SU-DHL-6 (cell line): ENCODE results near the gene GPX4.

Experiments
- H2AFZ ChIP-seq: fragments of 200-600 bp; sonication (generic); 2 replicates; pipeline ENCODE4 v1.6.1; 2014; ENCODE audit warnings: low read depth, mild to moderate bottlenecking, moderate library complexity, mixed read lengths, antibody characterized with exemption, low read length; ENCODE audit not compliant: severe bottlenecking
- H3F3A ChIP-seq: fragments of 200-600 bp; shearing (Covaris generic); 2 replicates; pipeline ENCODE4 v1.6.0; 2016; ENCODE audit warnings: antibody characterized with exemption, mild to moderate bottlenecking; ENCODE audit not compliant: insufficient read depth
- H3K27ac ChIP-seq: fragments of 200-600 bp; sonication (generic); 2 replicates; pipeline ENCODE4 v1.5.1; 2016; ENCODE audit warnings: low read depth, mild to moderate bottlenecking, low read length, moderate library complexity, mixed read lengths
- H3K27me3 ChIP-seq: fragments of 200-600 bp; sonication (generic), shearing (Covaris generic); 2 replicates; pipeline ENCODE4 v1.6.0; 2014; ENCODE audit warnings: mild to moderate bottlenecking, low read length
- H3K36me3 ChIP-seq: fragments of 200-600 bp; sonication (generic); 2 replicates; pipeline ENCODE4 v1.6.1; 2014; ENCODE audit warnings: mild to moderate bottlenecking, low read length, mixed read lengths
- H3K4me2 ChIP-seq: fragments of 300-600, 200-600 bp; shearing (Covaris generic), sonication (generic); 2 replicates; pipeline ENCODE4 v1.6.0; 2014; ENCODE audit warnings: low read length, low read depth, mild to moderate bottlenecking; ENCODE audit not compliant: poor library complexity, severe bottlenecking
- H3K4me3 ChIP-seq: fragments of 200-600 bp; sonication (generic); 2 replicates; pipeline ENCODE4 v1.5.1; 2014; ENCODE audit warnings: antibody characterized with exemption, low read length, mild to moderate bottlenecking, mixed read lengths; ENCODE audit not compliant: insufficient read depth, poor library complexity, severe bottlenecking
- H3K79me2 ChIP-seq: fragments of 200-600 bp; sonication (generic); 2 replicates; pipeline ENCODE4 v1.6.1; 2014; ENCODE audit warnings: mild to moderate bottlenecking, low read length, moderate library complexity; ENCODE audit not compliant: insufficient read depth
- H3K9ac ChIP-seq: fragments of 200-600 bp; sonication (generic); 2 replicates; pipeline ENCODE4 v1.7.0; 2014; ENCODE audit warnings: mild to moderate bottlenecking, low read length
- H3K9me2 ChIP-seq: fragments of 200-600 bp; sonication (generic); replicated peaks from 2 replicates; pipeline ENCODE4 v1.6.1; 2014; ENCODE audit warnings: low read length; ENCODE audit not compliant: insufficient read depth
- H3K9me3 ChIP-seq: fragments of 200-600 bp; sonication (generic); 2 replicates; pipeline ENCODE4 v1.6.1; 2014; ENCODE audit warnings: low read length, mixed read lengths; ENCODE audit not compliant: insufficient read depth
- H4K20me1 ChIP-seq: fragments of 200-600 bp; sonication (generic); 2 replicates; pipeline ENCODE4 v1.6.1; 2014; ENCODE audit warnings: low read depth, mild to moderate bottlenecking, antibody characterized with exemption, low read length, moderate library complexity, mixed read lengths
- EZH2phosphoT487 ChIP-seq: fragments of 200-600 bp; sonication (generic), shearing (Covaris generic); conservative IDR thresholded peaks from 2 replicates; pipeline ENCODE4 v1.6.1; 2018; ENCODE audit warnings: mild to moderate bottlenecking, antibody characterized with exemption, low read length, moderate library complexity, mixed read lengths
- TF ChIP-seq, protein P1 (sequence below): fragments of 200-600 bp; sonication (generic); IDR thresholded peaks from one replicate; pipeline ENCODE4 v1.5.1; 2017; ENCODE audit warnings: antibody characterized with exemption, mild to moderate bottlenecking, low read length, moderate library complexity; ENCODE audit not compliant: insufficient read depth, poor library complexity, severe bottlenecking

The GPX4 gene

DNA sequence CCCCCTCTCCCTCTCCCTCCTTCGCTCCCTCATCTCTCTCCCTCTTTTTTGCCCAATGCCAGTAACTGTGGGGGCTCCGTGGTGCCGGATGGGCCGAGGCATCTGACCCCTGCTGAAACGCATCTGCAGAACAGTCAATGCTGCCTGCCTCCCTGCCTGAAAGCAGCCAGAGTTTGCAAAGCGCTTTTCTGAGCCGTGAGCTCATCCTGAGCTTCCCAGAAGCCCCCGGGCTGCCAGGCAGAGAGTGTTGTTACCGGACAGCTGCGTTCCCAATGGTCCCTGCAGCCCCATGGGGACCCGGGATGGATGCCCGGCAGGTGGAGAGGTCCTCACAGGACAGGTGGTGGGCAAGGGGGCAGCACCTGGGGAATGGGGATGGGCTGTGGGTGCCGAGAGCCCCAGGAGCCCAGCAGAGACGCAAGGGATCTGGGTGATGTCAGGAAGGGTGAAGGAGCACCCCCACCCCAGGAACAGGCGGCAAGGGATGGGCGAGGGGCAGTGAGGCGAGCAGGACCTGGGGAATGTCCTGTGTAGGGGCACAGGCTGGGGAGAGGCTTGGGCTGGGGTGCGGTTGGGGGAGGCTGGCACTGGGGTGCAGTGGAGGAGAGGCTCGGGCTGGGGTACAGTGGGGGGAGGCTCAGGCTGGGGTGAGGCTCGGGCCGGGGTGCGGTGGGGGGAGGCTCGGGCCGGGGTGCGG, 33.0 kb downstream of the GPX4 start:
- Histone ChIP-seq H3K9me2 (no peaks in the 10 kb centered on the region), H2AFZ (no peak overlapping the region), H3K36me3 (no peaks in the 10 kb centered on the region), H3K4me2 (no peak overlapping the region), H3F3A (no peaks in the 10 kb centered on the region), H3K4me3 (no peak overlapping the region), H3K27ac (no peak overlapping the region), H3K27me3 (no peaks in the 10 kb centered on the region), H3K79me2 (no peaks in the 10 kb centered on the region), H3K9me3 (no peaks in the 10 kb centered on the region), H3K9ac (no peak overlapping the region), H4K20me1 (no peaks in the 10 kb centered on the region)
- no peak for TF ChIP-seq EZH2phosphoT487

DNA sequence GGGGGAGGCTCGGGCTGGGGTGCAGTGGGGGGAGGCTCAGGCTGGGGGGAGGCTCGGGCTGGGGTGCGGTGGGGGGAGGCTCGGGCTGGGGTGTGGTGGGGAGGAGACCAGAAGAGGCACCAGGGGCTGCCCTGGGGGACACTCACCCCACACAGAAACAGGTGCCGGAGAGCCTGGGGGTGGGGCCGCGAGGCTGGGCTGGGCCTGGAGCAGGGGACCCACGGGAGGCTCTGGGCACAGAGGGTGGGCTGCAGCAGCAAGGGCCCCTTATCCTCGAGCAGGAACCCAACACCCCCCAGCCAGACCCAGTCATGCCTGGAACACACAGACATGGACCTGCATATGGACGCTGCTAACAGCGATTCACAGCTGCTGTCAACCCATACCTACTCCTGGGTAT, 34.3 kb downstream of the GPX4 start:
- Histone ChIP-seq H3K27me3 (no peaks in the 10 kb centered on the region), H2AFZ (no peak overlapping the region), H3K27ac (no peak overlapping the region), H3K4me3 (no peak overlapping the region), H3K9me3 (no peaks in the 10 kb centered on the region), H3K36me3 (no peaks in the 10 kb centered on the region), H3K4me2 (no peak overlapping the region), H3K79me2 (no peaks in the 10 kb centered on the region), H3K9me2 (no peaks in the 10 kb centered on the region), H4K20me1 (no peaks in the 10 kb centered on the region), H3K9ac (no peak overlapping the region), H3F3A (no peaks in the 10 kb centered on the region)
- TF ChIP-seq EZH2phosphoT487: no peak
- TF ChIP-seq, protein P1, sequence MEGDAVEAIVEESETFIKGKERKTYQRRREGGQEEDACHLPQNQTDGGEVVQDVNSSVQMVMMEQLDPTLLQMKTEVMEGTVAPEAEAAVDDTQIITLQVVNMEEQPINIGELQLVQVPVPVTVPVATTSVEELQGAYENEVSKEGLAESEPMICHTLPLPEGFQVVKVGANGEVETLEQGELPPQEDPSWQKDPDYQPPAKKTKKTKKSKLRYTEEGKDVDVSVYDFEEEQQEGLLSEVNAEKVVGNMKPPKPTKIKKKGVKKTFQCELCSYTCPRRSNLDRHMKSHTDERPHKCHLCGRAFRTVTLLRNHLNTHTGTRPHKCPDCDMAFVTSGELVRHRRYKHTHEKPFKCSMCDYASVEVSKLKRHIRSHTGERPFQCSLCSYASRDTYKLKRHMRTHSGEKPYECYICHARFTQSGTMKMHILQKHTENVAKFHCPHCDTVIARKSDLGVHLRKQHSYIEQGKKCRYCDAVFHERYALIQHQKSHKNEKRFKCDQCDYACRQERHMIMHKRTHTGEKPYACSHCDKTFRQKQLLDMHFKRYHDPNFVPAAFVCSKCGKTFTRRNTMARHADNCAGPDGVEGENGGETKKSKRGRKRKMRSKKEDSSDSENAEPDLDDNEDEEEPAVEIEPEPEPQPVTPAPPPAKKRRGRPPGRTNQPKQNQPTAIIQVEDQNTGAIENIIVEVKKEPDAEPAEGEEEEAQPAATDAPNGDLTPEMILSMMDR: no peak

DNA sequence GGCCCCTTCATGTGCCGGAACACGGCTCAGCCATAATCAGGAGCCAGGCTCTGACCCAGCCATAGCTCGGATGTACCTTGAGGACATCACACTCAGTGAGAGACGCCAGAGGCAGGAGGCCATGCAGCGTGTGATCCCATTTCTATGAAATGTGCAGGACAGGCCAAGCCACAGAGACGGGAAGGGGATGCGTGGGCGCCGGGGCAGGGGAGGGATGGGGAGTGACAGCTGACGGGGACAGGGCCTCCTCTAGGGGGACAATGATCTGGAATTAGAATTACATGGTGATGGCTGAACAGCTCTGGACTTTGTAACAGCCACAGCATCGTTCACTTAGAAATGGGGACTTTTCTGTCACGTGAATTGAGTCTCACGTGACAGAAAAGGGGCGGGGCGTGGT, 35.3 kb downstream of the GPX4 start:
- no peaks in the 10 kb centered on the region for H3K79me2 ChIP-seq
- H3K27me3 ChIP-seq: no peaks in the 10 kb centered on the region
- no peaks in the 10 kb centered on the region for H3K36me3 ChIP-seq
- TF ChIP-seq, protein P1: no peak
- TF ChIP-seq EZH2phosphoT487: no peak
- H2AFZ ChIP-seq: no peak overlapping the region
- H3K9me2 ChIP-seq: no peaks in the 10 kb centered on the region
- no peak overlapping the region for H3K4me3 ChIP-seq
- H3F3A ChIP-seq: no peaks in the 10 kb centered on the region
- H4K20me1 ChIP-seq: no peaks in the 10 kb centered on the region
- no peak overlapping the region for H3K27ac ChIP-seq
- no peak overlapping the region for H3K9ac ChIP-seq
- no peaks in the 10 kb centered on the region for H3K9me3 ChIP-seq
- H3K4me2 ChIP-seq: no peak overlapping the region

DNA sequence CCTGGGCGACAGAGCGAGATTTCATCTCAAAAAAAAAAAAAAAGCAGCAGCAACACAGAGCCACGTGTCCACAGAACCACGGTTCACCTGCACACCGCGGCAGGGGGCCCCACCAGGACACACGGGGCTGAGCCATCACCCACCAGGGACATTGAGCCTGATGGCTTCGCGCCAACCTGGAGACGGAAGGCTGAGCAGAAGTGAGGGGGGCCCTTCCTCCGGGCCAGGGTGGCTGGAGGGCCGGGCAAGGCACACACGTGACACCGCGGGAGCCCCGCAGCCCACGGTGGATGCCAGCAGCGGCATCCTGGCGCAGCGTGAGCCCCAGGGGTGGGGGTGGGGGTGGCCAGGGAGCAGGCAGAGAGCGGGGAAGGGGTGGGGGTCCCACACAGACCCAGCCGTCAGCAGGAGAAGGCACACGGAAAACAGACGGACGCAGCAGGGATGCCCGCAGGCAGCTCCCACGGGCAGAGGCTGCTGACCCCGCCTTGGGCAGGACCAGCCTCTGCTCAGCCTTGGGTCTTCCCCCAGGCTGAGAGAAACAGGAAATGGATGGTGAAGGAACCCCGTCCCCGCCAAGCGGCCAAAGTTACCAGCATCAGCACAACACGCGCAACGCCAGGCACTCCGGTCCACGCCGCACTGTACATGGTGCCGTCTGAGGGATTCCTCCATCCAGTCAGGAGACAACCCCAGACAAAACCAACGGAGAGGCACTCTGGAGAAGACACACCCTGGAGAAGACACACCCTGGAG, 36.7 kb downstream of the GPX4 start:
- no peak for TF ChIP-seq EZH2phosphoT487
- TF ChIP-seq, protein P1: no peak
- no peaks in the 10 kb centered on the region for H3F3A ChIP-seq
- no peaks in the 10 kb centered on the region for H3K27me3 ChIP-seq

More for the DNA sequence above, 36.7 kb downstream of the GPX4 start:
- no peaks in the 10 kb centered on the region for H3K79me2 ChIP-seq
- H4K20me1 ChIP-seq: no peaks in the 10 kb centered on the region
- H3K9ac ChIP-seq: no peak overlapping the region
- no peak overlapping the region for H3K4me3 ChIP-seq
- H3K27ac ChIP-seq: no peak overlapping the region
- H2AFZ ChIP-seq: no peak overlapping the region
- H3K4me2 ChIP-seq: no peak overlapping the region
- H3K9me3 ChIP-seq: no peaks in the 10 kb centered on the region
- H3K36me3 ChIP-seq: no peaks in the 10 kb centered on the region
- H3K9me2 ChIP-seq: no peaks in the 10 kb centered on the region
